ENCODE measurements around the gene PLCH1.
"Not testable (repeated sequence)": the region's sequence is repeated elsewhere in the genome, so short reads cannot be mapped to it uniquely, and the experiment has no call there.

The PLCH1 gene

DNA sequence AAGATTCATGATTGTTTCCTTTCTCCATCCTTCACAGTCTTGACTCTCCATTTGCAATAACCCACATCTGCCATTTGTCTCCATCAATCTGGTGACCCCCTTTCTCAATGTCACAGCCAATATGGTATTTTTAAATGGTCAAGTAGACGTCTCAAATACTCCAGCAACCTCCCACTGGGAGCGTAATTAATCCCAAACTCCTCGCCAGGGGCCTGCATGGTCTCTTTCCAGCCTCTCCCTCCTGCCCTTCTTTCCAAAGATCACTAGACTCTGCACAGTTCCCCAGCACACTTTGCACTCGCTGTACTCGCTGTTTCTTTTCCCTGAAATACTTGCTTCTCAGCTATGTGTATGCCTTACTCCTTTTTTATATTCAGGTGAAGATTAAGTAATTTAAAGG lies 115.3 kb downstream of the PLCH1 start:
- DNase-seq (ENCODE audit: insufficient read length, low spot score) (no peak), FAIRE-seq (no peak)
- TF ChIP-seq TAF1 (IDR thresholded peaks at IDR 0.05; ENCODE audit: low read depth, low read length) (no peak), POLR2AphosphoS5 (IDR thresholded peaks at IDR 0.05; ENCODE audit: low read depth, low read length) (no peak), SPI1 (IDR thresholded peaks at IDR 0.05; ENCODE audit: low read depth, low read length) (no peak), POLR2A (IDR thresholded peaks at IDR 0.05; ENCODE audit: low read depth, low read length) (no peak), PAX5 (IDR thresholded peaks at IDR 0.05; ENCODE audit: insufficient read depth, low read length, severe bottlenecking) (no peak)

DNA sequence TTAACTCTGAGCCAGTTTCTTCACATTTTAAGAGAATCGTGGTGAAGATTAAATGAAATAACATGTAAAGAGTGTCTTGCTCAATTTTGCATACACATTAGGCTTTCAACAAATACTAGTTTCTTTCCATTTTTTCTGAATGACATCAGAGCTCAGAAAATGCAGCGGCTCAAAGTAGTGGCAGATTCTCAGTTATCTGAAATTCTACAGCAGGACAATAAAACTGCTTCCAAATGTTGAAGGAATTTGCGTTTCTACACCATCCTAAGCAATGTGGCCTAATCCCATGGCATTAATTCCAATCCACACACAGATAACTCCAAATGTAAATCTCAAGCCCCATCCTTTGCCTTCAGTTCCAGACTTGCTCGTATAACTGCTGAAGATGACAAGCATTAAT lies 115.8 kb downstream of the PLCH1 start:
- FAIRE-seq (no peak), DNase-seq (ENCODE audit: insufficient read length, low spot score) (no peak)
- TF ChIP-seq TAF1 (IDR thresholded peaks at IDR 0.05; ENCODE audit: low read depth, low read length): no peak
- TF ChIP-seq PAX5 (IDR thresholded peaks at IDR 0.05; ENCODE audit: insufficient read depth, low read length, severe bottlenecking): no peak
- TF ChIP-seq SPI1 (IDR thresholded peaks at IDR 0.05; ENCODE audit: low read depth, low read length): no peak
- TF ChIP-seq POU2F2 (IDR thresholded peaks at IDR 0.05; ENCODE audit: low read depth, low read length): no peak
- no peak for TF ChIP-seq POLR2AphosphoS5 (IDR thresholded peaks at IDR 0.05; ENCODE audit: low read depth, low read length)
- no peak for TF ChIP-seq POLR2A (IDR thresholded peaks at IDR 0.05; ENCODE audit: low read depth, low read length)

DNA sequence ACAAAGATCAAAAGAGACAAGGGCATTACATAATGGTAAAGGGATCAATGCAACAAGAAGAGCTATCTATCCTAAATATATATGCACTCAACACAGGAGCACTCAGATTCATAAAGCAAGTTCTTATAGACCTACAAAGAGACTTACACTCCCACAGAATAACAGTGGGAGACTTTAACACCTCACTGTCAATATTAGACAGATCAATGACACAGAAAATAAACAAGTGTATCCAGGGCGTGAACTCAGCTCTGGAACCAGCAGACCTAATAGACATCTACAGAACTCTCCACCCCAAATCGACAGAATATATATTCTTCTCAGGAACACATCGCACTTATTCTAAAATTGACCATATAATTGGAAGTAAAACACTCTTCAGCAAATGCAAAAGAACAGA lies 122.2 kb downstream of the PLCH1 start:
- FAIRE-seq: not testable (repeated sequence)

DNA sequence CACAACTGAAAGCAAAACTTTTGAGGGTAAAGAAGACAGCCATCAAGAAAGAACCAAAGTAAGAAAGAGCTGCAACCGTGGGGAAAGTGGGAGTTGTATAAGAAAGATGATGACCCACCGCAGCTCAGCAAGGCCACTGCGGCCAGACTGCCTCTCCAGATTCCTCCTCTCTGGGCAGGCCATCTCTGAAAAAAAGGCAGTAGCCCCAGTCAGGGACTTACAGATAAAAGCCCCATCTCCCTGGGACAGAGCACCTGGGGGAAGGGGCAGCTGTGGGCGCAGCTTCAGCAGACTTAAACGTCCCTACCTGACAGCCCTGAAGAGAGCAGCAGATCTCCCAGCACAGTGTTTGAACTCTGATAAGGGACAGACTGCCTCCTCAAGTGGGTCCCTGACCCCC lies 124.3 kb downstream of the PLCH1 start:
- FAIRE-seq; DNase-seq (ENCODE audit: insufficient read length, low spot score): not testable (repeated sequence)

More for the DNA sequence above, 122.2 kb downstream of the PLCH1 start:
- not testable (repeated sequence) for DNase-seq (ENCODE audit: insufficient read length, low spot score)

DNA sequence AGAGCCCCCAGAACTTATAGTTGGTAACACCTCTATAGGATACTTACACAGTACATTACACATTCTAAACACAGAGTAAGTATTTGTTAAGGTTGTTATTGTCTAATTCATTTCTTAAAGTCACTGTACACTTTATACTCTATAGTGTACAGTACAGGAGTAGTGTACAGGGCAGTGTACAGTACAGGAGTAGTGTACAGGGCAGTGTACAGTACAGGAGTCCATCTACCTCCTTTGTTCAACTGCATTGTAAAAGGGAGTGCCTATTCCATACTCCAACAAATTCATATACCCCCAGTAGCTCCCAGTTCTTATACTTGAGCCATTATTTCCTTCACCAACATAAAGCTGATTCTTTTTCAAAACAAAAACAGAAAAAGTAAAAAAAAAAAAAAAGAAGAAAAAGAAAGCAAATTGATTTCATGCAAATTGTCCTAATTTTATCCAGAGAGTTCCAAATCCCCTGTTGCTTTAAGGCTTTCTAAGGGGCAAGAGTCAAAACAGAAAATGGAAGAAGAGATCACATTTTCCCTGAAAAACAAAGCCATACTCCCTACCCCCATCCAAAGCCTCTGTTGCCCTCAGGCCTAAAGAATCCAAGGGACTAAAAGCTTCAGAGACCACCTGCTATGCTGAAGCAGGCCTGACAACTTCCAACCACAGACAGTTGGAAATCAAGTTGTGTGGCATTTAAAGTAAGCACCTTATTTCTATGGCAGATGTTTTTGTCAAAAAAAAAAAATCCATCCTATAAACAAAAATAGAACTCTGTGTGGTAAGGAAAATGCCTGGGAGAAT lies 125.6 kb downstream of the PLCH1 start:
- no peak for DNase-seq (ENCODE audit: insufficient read length, low spot score)
- TF ChIP-seq PAX5 (IDR thresholded peaks at IDR 0.05; ENCODE audit: insufficient read depth, low read length, severe bottlenecking): no peak
- TF ChIP-seq TAF1 (IDR thresholded peaks at IDR 0.05; ENCODE audit: low read depth, low read length): no peak
- no peak for TF ChIP-seq POLR2A (IDR thresholded peaks at IDR 0.05; ENCODE audit: low read depth, low read length)
- TF ChIP-seq POU2F2 (IDR thresholded peaks at IDR 0.05; ENCODE audit: low read depth, low read length): no peak
- no peak for TF ChIP-seq SPI1 (IDR thresholded peaks at IDR 0.05; ENCODE audit: low read depth, low read length)
- FAIRE-seq: no peak

DNA sequence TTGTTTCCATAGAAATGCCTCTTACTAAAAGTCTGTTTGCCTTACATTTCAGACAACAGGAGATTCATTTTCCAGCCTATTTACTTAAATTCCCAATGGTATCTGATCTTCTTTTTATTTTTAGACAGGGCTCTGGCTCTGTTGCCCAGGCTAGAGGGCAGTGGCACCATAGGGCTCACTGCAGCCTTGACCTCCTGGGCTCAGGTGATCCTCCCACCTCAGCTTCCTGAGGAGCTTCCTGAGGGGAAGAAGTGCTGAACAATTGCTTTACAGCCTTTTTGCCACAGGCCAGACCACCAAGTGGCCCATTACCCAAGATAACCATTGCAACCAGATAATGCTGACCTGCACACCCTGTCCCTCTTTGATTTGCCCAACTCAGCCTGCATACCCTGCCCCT lies 126.3 kb downstream of the PLCH1 start:
- no peak for TF ChIP-seq POLR2A (IDR thresholded peaks at IDR 0.05; ENCODE audit: low read depth, low read length)
- TF ChIP-seq TAF1 (IDR thresholded peaks at IDR 0.05; ENCODE audit: low read depth, low read length): no peak
- no peak for TF ChIP-seq POLR2AphosphoS5 (IDR thresholded peaks at IDR 0.05; ENCODE audit: low read depth, low read length)
- TF ChIP-seq SPI1 (IDR thresholded peaks at IDR 0.05; ENCODE audit: low read depth, low read length): no peak
- TF ChIP-seq PAX5 (IDR thresholded peaks at IDR 0.05; ENCODE audit: insufficient read depth, low read length, severe bottlenecking): no peak
- no peak for TF ChIP-seq POU2F2 (IDR thresholded peaks at IDR 0.05; ENCODE audit: low read depth, low read length)
- DNase-seq (ENCODE audit: insufficient read length, low spot score) (no peak), FAIRE-seq (no peak)

DNA sequence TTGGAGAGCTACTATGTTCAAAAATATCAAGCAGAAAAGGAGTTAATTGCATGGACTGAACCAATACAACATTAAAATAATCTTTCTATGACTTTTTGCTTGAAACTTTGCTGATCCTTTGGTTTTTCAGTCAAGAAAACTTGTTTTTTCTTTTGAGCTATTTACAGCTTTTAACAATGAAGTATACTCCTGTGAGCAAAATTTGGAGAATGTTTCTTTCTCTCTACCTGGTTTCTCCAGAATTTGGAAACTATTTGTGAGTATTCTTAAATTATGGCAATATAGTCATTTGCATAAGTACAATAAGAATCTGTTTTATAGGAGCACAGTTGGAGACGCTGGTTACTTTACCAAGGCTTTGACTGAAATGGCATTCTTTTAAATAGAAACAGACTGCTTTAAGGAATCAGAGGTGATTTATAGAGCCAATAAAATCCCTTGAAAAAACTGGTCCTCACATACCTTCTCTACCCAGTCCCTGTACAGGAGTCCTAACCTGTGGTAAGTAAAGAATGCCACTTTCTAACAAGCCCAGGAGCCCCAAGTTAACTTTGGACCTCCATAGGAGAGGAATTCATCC lies 127.4 kb downstream of the PLCH1 start:
- TF ChIP-seq PAX5 (IDR thresholded peaks at IDR 0.05; ENCODE audit: insufficient read depth, low read length, severe bottlenecking): no peak
- FAIRE-seq: no peak
- no peak for DNase-seq (ENCODE audit: insufficient read length, low spot score)

DNA sequence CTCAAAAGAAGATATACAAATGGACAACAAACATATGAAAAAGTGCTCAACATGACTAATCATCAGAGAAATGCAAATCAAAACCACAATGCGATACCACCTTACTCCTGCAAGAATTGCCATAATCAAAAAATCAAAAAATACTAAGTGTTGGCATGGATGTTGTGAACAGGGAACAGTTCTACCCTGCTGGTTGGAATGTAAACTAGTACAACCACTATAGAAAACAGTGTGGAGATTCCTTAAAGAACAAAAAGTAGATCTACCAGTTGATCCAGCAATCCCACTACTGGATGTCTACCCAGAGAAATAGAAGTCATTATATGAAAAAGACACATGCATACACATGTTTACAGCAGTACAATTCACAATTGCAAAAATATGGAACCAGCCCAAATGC lies 129.7 kb downstream of the PLCH1 start:
- not testable (repeated sequence) for FAIRE-seq; DNase-seq (ENCODE audit: insufficient read length, low spot score)

DNA sequence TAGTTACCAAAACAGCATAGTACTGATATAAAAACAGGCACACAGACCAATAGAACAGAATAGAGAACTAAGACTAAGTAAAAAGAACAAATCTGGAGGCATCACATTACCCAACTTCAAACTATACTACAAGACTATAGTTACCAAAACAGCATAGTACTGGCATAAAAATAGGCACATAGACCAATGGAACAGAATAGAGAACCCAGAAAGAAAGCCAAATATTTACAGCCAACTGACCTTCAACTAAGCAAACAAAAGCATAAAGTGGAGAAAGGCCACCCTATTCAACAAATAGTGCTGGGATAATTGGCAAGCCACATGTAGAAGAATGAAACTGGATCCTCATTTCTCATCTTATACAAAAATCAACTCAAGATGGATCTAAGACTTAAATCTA lies 130.5 kb downstream of the PLCH1 start:
- not testable (repeated sequence) for FAIRE-seq; DNase-seq (ENCODE audit: insufficient read length, low spot score)

DNA sequence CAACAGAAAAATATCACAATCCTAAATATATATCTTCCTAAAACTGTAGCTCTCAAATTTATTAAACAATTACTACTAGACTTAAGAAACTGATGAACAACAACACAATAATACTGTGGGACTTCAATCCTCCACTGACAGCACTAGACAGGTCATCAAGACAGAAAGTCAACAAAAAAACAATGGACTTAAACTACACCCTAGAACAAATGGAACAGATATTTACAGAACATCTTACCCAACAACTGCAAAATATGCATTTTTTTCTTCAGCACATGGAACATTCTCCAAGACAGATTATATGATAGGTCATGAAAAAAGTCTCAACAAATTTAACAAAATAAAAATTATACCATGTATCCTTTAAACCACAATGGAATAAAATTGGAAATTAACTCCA lies 133.4 kb downstream of the PLCH1 start:
- FAIRE-seq: no peak
- no peak for TF ChIP-seq POLR2A (IDR thresholded peaks at IDR 0.05; ENCODE audit: low read depth, low read length)
- TF ChIP-seq TAF1 (IDR thresholded peaks at IDR 0.05; ENCODE audit: low read depth, low read length): no peak
- no peak for TF ChIP-seq PAX5 (IDR thresholded peaks at IDR 0.05; ENCODE audit: insufficient read depth, low read length, severe bottlenecking)
- TF ChIP-seq POLR2AphosphoS5 (IDR thresholded peaks at IDR 0.05; ENCODE audit: low read depth, low read length): no peak
- DNase-seq (ENCODE audit: insufficient read length, low spot score): no peak

DNA sequence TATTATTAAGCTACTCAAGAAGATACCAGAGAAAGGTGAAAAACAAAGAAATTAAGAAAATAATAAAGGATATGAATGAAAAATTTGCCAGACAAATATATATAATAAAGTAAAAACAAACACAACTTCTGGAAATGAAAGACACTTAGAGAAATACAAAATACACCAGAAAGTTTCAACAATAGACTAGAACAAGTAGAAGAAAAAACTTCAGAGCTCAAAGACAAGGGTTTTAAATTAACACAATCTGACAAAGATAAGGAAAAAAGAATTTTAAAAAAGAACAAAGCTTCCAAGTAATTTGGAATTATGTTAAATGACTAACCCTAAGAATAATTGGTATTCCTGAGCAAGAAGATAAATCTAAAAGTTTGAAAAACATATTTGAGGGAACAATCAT lies 135.3 kb downstream of the PLCH1 start:
- TF ChIP-seq PAX5 (IDR thresholded peaks at IDR 0.05; ENCODE audit: insufficient read depth, low read length, severe bottlenecking) (no peak), POU2F2 (IDR thresholded peaks at IDR 0.05; ENCODE audit: low read depth, low read length) (no peak), POLR2AphosphoS5 (IDR thresholded peaks at IDR 0.05; ENCODE audit: low read depth, low read length) (no peak), SPI1 (IDR thresholded peaks at IDR 0.05; ENCODE audit: low read depth, low read length) (no peak), TAF1 (IDR thresholded peaks at IDR 0.05; ENCODE audit: low read depth, low read length) (no peak), POLR2A (IDR thresholded peaks at IDR 0.05; ENCODE audit: low read depth, low read length) (no peak)
- DNase-seq (ENCODE audit: insufficient read length, low spot score) (no peak), FAIRE-seq (no peak)

Data from GM12891 (cell line).